GDM1 (cell line): ENCODE measurements around the gene KLK1.
"Not testable (repeated sequence)": the region's sequence is repeated elsewhere in the genome, so short reads cannot be mapped to it uniquely, and the experiment has no call there.

Source experiments
- DNase-seq: peaks from one replicate; lab custom pipeline; 2025; lab: John Stamatoyannopoulos, UW

The KLK1 gene

GRCh38 chr19:50814883-50815282 is 8.7 kb downstream of the KLK1 start:
- DNase-seq, result no peak

- no peak for DNase-seq
These were observed 11.1 kb downstream of the KLK1 start for GRCh38 chr19:50812474-50812873.

GRCh38 chr19:50811622-50812238 is 11.9 kb downstream of the KLK1 start:
- DNase-seq, result not testable (repeated sequence)

- no peak for DNase-seq
These were observed 14.7 kb downstream of the KLK1 start for GRCh38 chr19:50808856-50809255.

GRCh38 chr19:50804420-50805272 is 18.9 kb downstream of the KLK1 start:
- DNase-seq, result peak; percentile 98

GRCh38 chr19:50803633-50804419 is 19.8 kb downstream of the KLK1 start:
- no peak for DNase-seq

GRCh38 chr19:50801107-50801506 is 22.5 kb downstream of the KLK1 start:
- no peak for DNase-seq

GRCh38 chr19:50799547-50799851 is 24.1 kb downstream of the KLK1 start:
- DNase-seq, result no peak

- DNase-seq, result no peak
These were observed 24.7 kb downstream of the KLK1 start for GRCh38 chr19:50798659-50799546.

- no peak for DNase-seq
These were observed 25.6 kb downstream of the KLK1 start for GRCh38 chr19:50797781-50798658.

GRCh38 chr19:50797429-50797780 is 26.2 kb downstream of the KLK1 start:
- no peak for DNase-seq

- no peak for DNase-seq
These were observed 26.8 kb downstream of the KLK1 start for GRCh38 chr19:50796634-50797428.

- DNase-seq, result no peak
These were observed 27.4 kb downstream of the KLK1 start for GRCh38 chr19:50796128-50796633.

- no peak for DNase-seq
These were observed 27.9 kb downstream of the KLK1 start for GRCh38 chr19:50795664-50796073.

- DNase-seq, result no peak
These were observed 28.5 kb downstream of the KLK1 start for GRCh38 chr19:50794876-50795663.

GRCh38 chr19:50794074-50794875 is 29.3 kb downstream of the KLK1 start:
- no peak for DNase-seq

GRCh38 chr19:50793558-50794065 is 30.0 kb downstream of the KLK1 start:
- DNase-seq, result no peak
